HG02884 (cell line): ENCODE measurements around the gene ATP5PO.

Experiments used
- ATAC-seq: cut with Tn5 transposase; IDR thresholded peaks from one replicate; pipeline ENCODE4 v1.9.1; 2021; ENCODE audit warnings: mild to moderate bottlenecking, moderate library complexity; ENCODE audit not compliant: unreplicated experiment

The ATP5PO gene

GRCh38 chr21:33915368-33916199 is at the start of gene ATP5PO:
TSS of gene ATP5PO (minus strand) at chr21:33915804. CDS start at chr21:33915763, 41 bp downstream.
- peak; percentile 98 for ATAC-seq

GRCh38 chr21:33964706-33965325 is 49.2 kb upstream of the ATP5PO start:
- no peak for ATAC-seq

- ATAC-seq = no peak
These were observed 48.4 kb upstream of the ATP5PO start for GRCh38 chr21:33963848-33964555.

GRCh38 chr21:33962290-33962689 is 46.7 kb upstream of the ATP5PO start:
- no peak for ATAC-seq

- no peak for ATAC-seq
These were observed 45.5 kb upstream of the ATP5PO start for GRCh38 chr21:33961061-33961460.

- no peak for ATAC-seq
These were observed 44.1 kb upstream of the ATP5PO start for GRCh38 chr21:33959680-33960079.

GRCh38 chr21:33954395-33954794 is 38.8 kb upstream of the ATP5PO start:
- ATAC-seq = no peak

- ATAC-seq = no peak
These were observed 35.9 kb upstream of the ATP5PO start for GRCh38 chr21:33951276-33952178.

- no peak for ATAC-seq
These were observed 35.0 kb upstream of the ATP5PO start for GRCh38 chr21:33950431-33951079.

GRCh38 chr21:33949516-33950430 is 34.2 kb upstream of the ATP5PO start:
- no peak for ATAC-seq

- ATAC-seq = no peak
These were observed 33.4 kb upstream of the ATP5PO start for GRCh38 chr21:33948951-33949444.

GRCh38 chr21:33948096-33948950 is 32.7 kb upstream of the ATP5PO start:
- peak; percentile 27 for ATAC-seq

- peak; percentile 63 for ATAC-seq
These were observed 32.0 kb upstream of the ATP5PO start for GRCh38 chr21:33947451-33948095.

GRCh38 chr21:33945652-33946270 is 30.2 kb upstream of the ATP5PO start:
- no peak for ATAC-seq

GRCh38 chr21:33944185-33944763 is 28.7 kb upstream of the ATP5PO start:
- ATAC-seq = no peak

- no peak for ATAC-seq
These were observed 27.7 kb upstream of the ATP5PO start for GRCh38 chr21:33943293-33943692.

GRCh38 chr21:33942426-33942825 is 26.8 kb upstream of the ATP5PO start:
- no peak for ATAC-seq
